Tibial nerve (tissue), 4 donors: ENCODE measurements around the gene COX4I1.

Experiments used
- CTCF ChIP-seq, 5 experiments: fragments of 200-600 bp in 3 of 5; fragments of 450-650 bp in 2 of 5; sonication (generic) in 3 of 5; IDR thresholded peaks; one replicate each; pipeline ENCODE4 v1.5.1; 2016 to 2019; ENCODE audit warnings: antibody characterized with exemption in 5 of 5, mild to moderate bottlenecking in 3 of 5, moderate library complexity in 2 of 5
- EP300 ChIP-seq, 2 donors: sonication (generic); formaldehyde crosslinking; IDR thresholded peaks; one replicate each; pipeline ENCODE4 v1.6.1; 2017; ENCODE audit warnings: antibody characterized with exemption in 2 of 2, mild to moderate bottlenecking in 1 of 2
- POLR2A ChIP-seq, 2 donors: fragments of 450-650 bp; IDR thresholded peaks; one replicate each; pipeline ENCODE4 v1.6.1; 2017; ENCODE audit warnings: antibody characterized with exemption in 2 of 2, mild to moderate bottlenecking in 2 of 2, moderate library complexity in 2 of 2

GRCh38 chr16:85768199-85768598 is 31.3 kb upstream of the COX4I1 start:
- TF ChIP-seq POLR2A (IDR thresholded peaks at IDR 0.05) (no peak), CTCF (IDR thresholded peaks at IDR 0.05) (no peak), EP300 (IDR thresholded peaks at IDR 0.05) (no peak)
